ENCODE data around the gene CACTIN.

GRCh38 chr19:3614858-3615505, 11.6 kb downstream of the CACTIN start:
- no peak for TF ChIP-seq POLR2A (IDR thresholded peaks at IDR 0.05; ENCODE audit: low read depth, low read length)
- TF ChIP-seq MXI1 (IDR thresholded peaks at IDR 0.05; ENCODE audit: borderline replicate concordance, low read depth, low read length): no peak
- no peak for TF ChIP-seq MAZ (IDR thresholded peaks at IDR 0.05; ENCODE audit: borderline replicate concordance, low read depth, low read length)
- TF ChIP-seq CTCF (conservative IDR thresholded peaks at IDR 0.05; ENCODE audit: low read depth, low read length): no peak
- no peak for TF ChIP-seq RAD21 (IDR thresholded peaks at IDR 0.05; ENCODE audit: low read length)
- TF ChIP-seq, protein P1, sequence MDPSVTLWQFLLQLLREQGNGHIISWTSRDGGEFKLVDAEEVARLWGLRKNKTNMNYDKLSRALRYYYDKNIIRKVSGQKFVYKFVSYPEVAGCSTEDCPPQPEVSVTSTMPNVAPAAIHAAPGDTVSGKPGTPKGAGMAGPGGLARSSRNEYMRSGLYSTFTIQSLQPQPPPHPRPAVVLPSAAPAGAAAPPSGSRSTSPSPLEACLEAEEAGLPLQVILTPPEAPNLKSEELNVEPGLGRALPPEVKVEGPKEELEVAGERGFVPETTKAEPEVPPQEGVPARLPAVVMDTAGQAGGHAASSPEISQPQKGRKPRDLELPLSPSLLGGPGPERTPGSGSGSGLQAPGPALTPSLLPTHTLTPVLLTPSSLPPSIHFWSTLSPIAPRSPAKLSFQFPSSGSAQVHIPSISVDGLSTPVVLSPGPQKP (IDR thresholded peaks at IDR 0.05; ENCODE audit: borderline replicate concordance, low read depth, low read length): no peak
- no peak for TF ChIP-seq RFX5 (IDR thresholded peaks at IDR 0.05; ENCODE audit: low read depth, low read length)
- TF ChIP-seq CEBPB (IDR thresholded peaks at IDR 0.05; ENCODE audit: low read depth, low read length): no peak
- TF ChIP-seq CHD1 (IDR thresholded peaks at IDR 0.05; ENCODE audit: low read depth, low read length): no peak
- TF ChIP-seq USF2 (IDR thresholded peaks at IDR 0.05; ENCODE audit: low read depth, low read length): no peak
- TF ChIP-seq SMC3 (IDR thresholded peaks at IDR 0.05; ENCODE audit: low read depth, low read length): no peak

Data from IMR-90 (cell line).